GM23338 (cell line): ENCODE results near the gene SLIT1.

Experiments used
- CREB1 ChIP-seq: fragments of 250-450 bp; sonication (Bioruptor Pico); IDR thresholded peaks from 2 replicates; pipeline ENCODE4 v1.5.0; 2020; ENCODE audit warnings: low read depth, mild to moderate bottlenecking, moderate library complexity
- CTCF ChIP-seq, 2 experiments: fragments of 200-600 bp in 1 of 2; sonication (generic) in 1 of 2; conservative IDR thresholded peaks; 2 replicates each; pipeline versions ENCODE4 v1.5.1 to v1.6.1; 2016 to 2017; ENCODE audit warnings: antibody characterized with exemption in 2 of 2, low read depth in 2 of 2, mild to moderate bottlenecking in 2 of 2, moderate library complexity in 1 of 2
- ETS1 ChIP-seq: IDR thresholded peaks from 2 replicates; pipeline ENCODE4 v1.6.1; 2016; ENCODE audit warnings: antibody characterized with exemption
- EZH2 ChIP-seq: fragments of 200-600 bp; sonication (generic); IDR thresholded peaks from one replicate; pipeline ENCODE4 v1.8.0; 2017; ENCODE audit warnings: antibody characterized with exemption, mild to moderate bottlenecking, low read depth; ENCODE audit not compliant: unreplicated experiment
- EZH2phosphoT487 ChIP-seq: fragments of 200-600 bp; sonication (generic); IDR thresholded peaks from one replicate; pipeline ENCODE4 v1.8.1; 2018; ENCODE audit warnings: antibody characterized with exemption; ENCODE audit not compliant: unreplicated experiment
- JUNB ChIP-seq: IDR thresholded peaks from one replicate; pipeline ENCODE4 v1.6.1; 2016; ENCODE audit warnings: antibody characterized with exemption; ENCODE audit not compliant: unreplicated experiment
- NANOG ChIP-seq: IDR thresholded peaks from 2 replicates; pipeline ENCODE4 v1.6.1; 2016; ENCODE audit warnings: antibody characterized with exemption, borderline replicate concordance
- POLR2AphosphoS5 ChIP-seq: IDR thresholded peaks from 2 replicates; pipeline ENCODE4 v1.6.1; 2016; ENCODE audit warnings: antibody characterized with exemption, low read depth
- REST ChIP-seq: IDR thresholded peaks from one replicate; pipeline ENCODE4 v1.6.1; 2018; ENCODE audit warnings: antibody characterized with exemption; ENCODE audit not compliant: unreplicated experiment
- STAT1 ChIP-seq: IDR thresholded peaks from one replicate; pipeline ENCODE4 v1.6.1; 2016; ENCODE audit warnings: antibody characterized with exemption; ENCODE audit not compliant: unreplicated experiment
- ZNF114 ChIP-seq: fragments of 250-450 bp; sonication (Bioruptor Pico); IDR thresholded peaks from 2 replicates; pipeline ENCODE4 v1.5.0; 2020; ENCODE audit warnings: mild to moderate bottlenecking, moderate library complexity
- ZNF331 ChIP-seq: fragments of 250-450 bp; sonication (Bioruptor Pico); IDR thresholded peaks from 2 replicates; pipeline ENCODE4 v1.5.0; 2020; ENCODE audit warnings: low read depth, mild to moderate bottlenecking, moderate library complexity
- ZNF462 ChIP-seq: fragments of 250-450 bp; sonication (Bioruptor Pico); IDR thresholded peaks from 2 replicates; pipeline ENCODE4 v1.5.0; 2020; ENCODE audit warnings: mild to moderate bottlenecking, moderate library complexity

GRCh38 chr10:97050205-97050745 lies 135.5 kb downstream of the SLIT1 start:
- TF ChIP-seq EZH2 (no peak), JUNB (no peak), CTCF (conservative IDR thresholded peaks at IDR 0.05; ENCODE audit: low read depth in 2 of 2) (no peak), REST (no peak), POLR2AphosphoS5 (no peak), NANOG (no peak), EZH2phosphoT487 (no peak), CREB1 (CRISPR knock-in tag) (no peak), ETS1 (no peak), STAT1 (no peak), ZNF114 (CRISPR knock-in tag) (no peak), ZNF331 (CRISPR knock-in tag) (no peak), ZNF462 (CRISPR knock-in tag) (no peak)
